ENCODE measurements around the gene IL3. TPM values are rescaled to one million over a fixed set of nuclear protein-coding genes. Genes with fewer than 3 reads are reported as not detected.

The IL3 gene
- total and polyA plus RNA-seq, 2 experiments from 2014 or later, result not detected

DNA sequence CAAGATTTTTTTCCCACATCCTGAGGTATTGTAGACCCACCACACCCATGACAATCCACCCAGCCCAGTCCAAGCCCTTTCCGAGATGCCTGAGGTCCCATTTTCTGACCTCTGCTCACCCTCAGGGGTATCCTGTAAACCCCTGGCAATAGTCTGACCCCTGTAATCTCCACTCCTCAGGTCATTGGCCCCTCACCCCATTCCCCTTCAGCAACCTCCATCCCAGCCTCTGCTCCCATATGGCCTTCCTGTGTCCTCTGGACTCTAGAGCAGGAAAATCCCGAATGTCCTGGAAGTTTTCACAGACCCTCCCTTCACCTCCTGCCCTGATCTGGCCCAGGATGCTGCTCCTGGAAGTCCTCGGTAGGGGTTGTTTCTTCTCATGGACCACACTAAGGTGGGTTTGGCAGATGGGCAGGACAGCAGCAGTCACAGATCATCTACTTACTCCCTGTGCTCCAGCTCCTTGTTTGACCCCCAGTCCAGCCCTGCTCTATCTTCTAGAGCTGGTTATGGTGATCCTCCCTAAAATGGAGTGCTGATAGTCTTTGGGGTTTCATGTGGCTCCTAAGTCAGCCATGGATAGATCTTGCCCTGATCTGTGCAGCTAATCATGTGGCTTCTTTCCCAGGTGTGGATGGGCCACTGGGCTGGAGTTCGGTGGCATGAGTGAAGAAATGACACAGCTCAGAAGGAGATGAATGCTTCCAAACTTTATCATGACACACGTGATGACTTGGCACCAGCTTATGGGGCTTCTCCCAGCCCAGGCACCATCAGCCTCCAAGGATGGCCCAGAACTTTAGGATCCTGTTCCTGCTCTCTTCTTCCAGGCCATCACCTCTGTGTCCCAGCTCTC lies 37.0 kb upstream of the IL3 start (continued):
- TF ChIP-seq, protein P1, sequence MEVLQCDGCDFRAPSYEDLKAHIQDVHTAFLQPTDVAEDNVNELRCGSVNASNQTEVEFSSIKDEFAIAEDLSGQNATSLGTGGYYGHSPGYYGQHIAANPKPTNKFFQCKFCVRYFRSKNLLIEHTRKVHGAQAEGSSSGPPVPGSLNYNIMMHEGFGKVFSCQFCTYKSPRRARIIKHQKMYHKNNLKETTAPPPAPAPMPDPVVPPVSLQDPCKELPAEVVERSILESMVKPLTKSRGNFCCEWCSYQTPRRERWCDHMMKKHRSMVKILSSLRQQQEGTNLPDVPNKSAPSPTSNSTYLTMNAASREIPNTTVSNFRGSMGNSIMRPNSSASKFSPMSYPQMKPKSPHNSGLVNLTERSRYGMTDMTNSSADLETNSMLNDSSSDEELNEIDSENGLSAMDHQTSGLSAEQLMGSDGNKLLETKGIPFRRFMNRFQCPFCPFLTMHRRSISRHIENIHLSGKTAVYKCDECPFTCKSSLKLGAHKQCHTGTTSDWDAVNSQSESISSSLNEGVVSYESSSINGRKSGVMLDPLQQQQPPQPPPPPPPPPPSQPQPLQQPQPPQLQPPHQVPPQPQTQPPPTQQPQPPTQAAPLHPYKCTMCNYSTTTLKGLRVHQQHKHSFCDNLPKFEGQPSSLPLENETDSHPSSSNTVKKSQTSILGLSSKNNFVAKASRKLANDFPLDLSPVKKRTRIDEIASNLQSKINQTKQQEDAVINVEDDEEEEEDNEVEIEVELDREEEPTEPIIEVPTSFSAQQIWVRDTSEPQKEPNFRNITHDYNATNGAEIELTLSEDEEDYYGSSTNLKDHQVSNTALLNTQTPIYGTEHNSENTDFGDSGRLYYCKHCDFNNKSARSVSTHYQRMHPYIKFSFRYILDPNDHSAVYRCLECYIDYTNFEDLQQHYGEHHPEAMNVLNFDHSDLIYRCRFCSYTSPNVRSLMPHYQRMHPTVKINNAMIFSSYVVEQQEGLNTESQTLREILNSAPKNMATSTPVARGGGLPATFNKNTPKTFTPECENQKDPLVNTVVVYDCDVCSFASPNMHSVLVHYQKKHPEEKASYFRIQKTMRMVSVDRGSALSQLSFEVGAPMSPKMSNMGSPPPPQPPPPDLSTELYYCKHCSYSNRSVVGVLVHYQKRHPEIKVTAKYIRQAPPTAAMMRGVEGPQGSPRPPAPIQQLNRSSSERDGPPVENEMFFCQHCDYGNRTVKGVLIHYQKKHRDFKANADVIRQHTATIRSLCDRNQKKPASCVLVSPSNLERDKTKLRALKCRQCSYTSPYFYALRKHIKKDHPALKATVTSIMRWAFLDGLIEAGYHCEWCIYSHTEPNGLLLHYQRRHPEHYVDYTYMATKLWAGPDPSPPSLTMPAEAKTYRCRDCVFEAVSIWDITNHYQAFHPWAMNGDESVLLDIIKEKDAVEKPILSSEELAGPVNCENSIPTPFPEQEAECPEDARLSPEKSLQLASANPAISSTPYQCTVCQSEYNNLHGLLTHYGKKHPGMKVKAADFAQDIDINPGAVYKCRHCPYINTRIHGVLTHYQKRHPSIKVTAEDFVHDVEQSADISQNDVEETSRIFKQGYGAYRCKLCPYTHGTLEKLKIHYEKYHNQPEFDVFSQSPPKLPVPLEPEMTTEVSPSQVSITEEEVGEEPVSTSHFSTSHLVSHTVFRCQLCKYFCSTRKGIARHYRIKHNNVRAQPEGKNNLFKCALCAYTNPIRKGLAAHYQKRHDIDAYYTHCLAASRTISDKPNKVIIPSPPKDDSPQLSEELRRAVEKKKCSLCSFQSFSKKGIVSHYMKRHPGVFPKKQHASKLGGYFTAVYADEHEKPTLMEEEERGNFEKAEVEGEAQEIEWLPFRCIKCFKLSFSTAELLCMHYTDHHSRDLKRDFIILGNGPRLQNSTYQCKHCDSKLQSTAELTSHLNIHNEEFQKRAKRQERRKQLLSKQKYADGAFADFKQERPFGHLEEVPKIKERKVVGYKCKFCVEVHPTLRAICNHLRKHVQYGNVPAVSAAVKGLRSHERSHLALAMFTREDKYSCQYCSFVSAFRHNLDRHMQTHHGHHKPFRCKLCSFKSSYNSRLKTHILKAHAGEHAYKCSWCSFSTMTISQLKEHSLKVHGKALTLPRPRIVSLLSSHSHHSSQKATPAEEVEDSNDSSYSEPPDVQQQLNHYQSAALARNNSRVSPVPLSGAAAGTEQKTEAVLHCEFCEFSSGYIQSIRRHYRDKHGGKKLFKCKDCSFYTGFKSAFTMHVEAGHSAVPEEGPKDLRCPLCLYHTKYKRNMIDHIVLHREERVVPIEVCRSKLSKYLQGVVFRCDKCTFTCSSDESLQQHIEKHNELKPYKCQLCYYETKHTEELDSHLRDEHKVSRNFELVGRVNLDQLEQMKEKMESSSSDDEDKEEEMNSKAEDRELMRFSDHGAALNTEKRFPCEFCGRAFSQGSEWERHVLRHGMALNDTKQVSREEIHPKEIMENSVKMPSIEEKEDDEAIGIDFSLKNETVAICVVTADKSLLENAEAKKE (CRISPR knock-in tag; IDR thresholded peaks at IDR 0.05), result no peak
- TF ChIP-seq REST (IDR thresholded peaks at IDR 0.05; ENCODE audit: unreplicated experiment), result no peak
- TF ChIP-seq JUNB (IDR thresholded peaks at IDR 0.05; ENCODE audit: unreplicated experiment), result no peak
- no peak for TF ChIP-seq NANOG (IDR thresholded peaks at IDR 0.05; ENCODE audit: borderline replicate concordance)
- no peak for TF ChIP-seq ZNF114 (CRISPR knock-in tag; IDR thresholded peaks at IDR 0.05)
- no peak for TF ChIP-seq EZH2phosphoT487 (IDR thresholded peaks at IDR 0.05; ENCODE audit: unreplicated experiment)

All from GM23338 (cell line).